SK-N-MC (cell line): ENCODE results near the gene GRK4.

Experiments used
- EZH2 ChIP-seq: fragments of 200-600 bp; sonication (generic); IDR thresholded peaks from one replicate; pipeline ENCODE4 v1.6.1; 2017; ENCODE audit warnings: antibody characterized with exemption
- POLR2AphosphoS5 ChIP-seq: IDR thresholded peaks from 2 replicates; pipeline ENCODE4 v1.6.1; 2012; ENCODE audit warnings: mild to moderate bottlenecking, low read depth, low read length, borderline replicate concordance

DNA sequence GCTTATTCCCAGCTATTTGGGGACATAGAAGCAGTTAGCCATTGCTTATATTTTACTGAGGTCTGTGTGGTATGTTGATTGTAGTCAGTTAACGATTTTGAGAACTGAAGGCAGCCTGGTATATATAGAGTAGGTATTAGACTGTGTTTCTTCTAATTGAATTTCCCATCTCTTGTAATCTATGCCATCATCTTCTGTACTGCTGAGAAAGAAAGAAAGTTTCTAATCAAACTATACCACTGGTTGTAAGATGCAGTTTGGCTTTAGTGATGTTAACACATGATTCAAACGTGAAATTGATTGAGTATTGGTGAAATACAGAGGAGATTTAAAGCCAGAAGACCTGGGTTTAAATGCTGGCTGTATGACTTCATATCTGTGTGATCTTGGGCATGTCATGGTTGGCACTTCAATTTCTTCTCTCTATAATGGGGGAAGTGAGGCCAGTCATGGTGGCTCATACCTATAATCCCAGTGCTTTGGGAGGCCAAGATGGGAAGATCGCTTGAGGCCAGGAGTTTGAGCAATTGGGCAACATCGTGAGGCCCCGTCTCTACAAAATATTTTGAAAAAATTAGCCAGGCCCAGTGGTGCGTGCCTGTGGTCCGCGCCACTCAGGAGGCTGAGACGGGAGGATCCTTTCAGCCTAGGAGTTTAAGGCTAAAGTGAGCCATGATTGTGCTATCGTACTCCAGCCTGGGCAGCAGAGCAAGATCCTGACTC, 122.7 kb downstream of the GRK4 start:
- TF ChIP-seq POLR2AphosphoS5 = no peak
- TF ChIP-seq EZH2 = no peak
